Thyroid gland (tissue), 4 donors: ENCODE results near the gene APC.

ENCODE experiments used
- CTCF ChIP-seq, 6 experiments: fragments of 200-600 bp in 3 of 6; fragments of 450-650 bp in 3 of 6; sonication (generic) in 3 of 6; IDR thresholded peaks; one replicate each; pipeline ENCODE4 v1.5.1; 2016 to 2019; ENCODE audit warnings: antibody characterized with exemption in 6 of 6, mild to moderate bottlenecking in 2 of 6, inconsistent platforms in 1 of 6, moderate library complexity in 1 of 6
- POLR2A ChIP-seq, 2 donors: fragments of 450-650 bp; IDR thresholded peaks; one replicate each; pipeline ENCODE4 v1.6.1; 2017; ENCODE audit warnings: antibody characterized with exemption in 2 of 2, mild to moderate bottlenecking in 2 of 2, moderate library complexity in 1 of 2

- TF ChIP-seq CTCF (IDR thresholded peaks at IDR 0.05), result no peak
- no peak for TF ChIP-seq POLR2A (IDR thresholded peaks at IDR 0.05)
Measured at GRCh38 chr5:112762113-112762810, 24.6 kb downstream of the APC start.
